ENCODE measurements around the gene IL12RB1.

DNA sequence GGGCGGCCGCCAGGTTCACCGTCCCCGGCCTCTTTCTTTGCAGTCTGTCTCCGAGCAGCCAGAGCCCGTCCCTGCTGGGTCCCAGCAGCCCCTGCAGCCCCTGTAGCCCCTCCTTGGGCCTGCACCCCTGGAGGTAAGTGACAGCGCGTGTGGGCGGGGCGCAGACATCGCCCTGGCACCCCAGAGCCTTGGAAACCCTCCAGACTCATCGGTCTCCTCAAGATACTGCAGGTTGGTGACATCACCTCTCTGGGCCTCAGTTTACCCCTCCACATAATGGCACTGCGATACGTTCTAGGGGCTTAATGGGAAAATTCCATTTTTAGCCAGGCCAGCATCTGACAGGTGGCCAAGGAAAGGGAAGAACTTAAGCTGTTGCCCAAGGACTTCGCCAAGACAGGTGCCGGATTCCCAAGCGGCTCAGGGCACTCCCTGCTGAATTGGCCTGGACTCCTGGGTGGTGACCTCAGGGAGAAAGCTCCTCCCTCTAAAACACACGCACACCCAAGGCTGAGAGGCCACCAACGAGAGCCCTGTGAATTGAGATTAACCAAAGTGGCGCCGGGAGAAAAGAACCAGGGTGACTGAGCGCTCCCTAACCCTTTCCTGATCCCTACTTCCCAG lies 24.0 kb upstream of the IL12RB1 start:
- TF ChIP-seq POLR2A (IDR thresholded peaks at IDR 0.05) (no peak), EP300 (IDR thresholded peaks at IDR 0.05) (no peak)
- TF ChIP-seq, protein P1, sequence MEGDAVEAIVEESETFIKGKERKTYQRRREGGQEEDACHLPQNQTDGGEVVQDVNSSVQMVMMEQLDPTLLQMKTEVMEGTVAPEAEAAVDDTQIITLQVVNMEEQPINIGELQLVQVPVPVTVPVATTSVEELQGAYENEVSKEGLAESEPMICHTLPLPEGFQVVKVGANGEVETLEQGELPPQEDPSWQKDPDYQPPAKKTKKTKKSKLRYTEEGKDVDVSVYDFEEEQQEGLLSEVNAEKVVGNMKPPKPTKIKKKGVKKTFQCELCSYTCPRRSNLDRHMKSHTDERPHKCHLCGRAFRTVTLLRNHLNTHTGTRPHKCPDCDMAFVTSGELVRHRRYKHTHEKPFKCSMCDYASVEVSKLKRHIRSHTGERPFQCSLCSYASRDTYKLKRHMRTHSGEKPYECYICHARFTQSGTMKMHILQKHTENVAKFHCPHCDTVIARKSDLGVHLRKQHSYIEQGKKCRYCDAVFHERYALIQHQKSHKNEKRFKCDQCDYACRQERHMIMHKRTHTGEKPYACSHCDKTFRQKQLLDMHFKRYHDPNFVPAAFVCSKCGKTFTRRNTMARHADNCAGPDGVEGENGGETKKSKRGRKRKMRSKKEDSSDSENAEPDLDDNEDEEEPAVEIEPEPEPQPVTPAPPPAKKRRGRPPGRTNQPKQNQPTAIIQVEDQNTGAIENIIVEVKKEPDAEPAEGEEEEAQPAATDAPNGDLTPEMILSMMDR (IDR thresholded peaks at IDR 0.05): no peak
